CD4-positive, alpha-beta memory T cell (primary cell): Measurements from ENCODE around the gene ITGA1. TPM values are rescaled to one million over a fixed set of nuclear protein-coding genes. Genes with fewer than 3 reads are reported as not detected.

Experiments
- CTCF ChIA-PET: fragments of 350-600 bp; sonication (Branson Sonifier 250); formaldehyde crosslinking; loops from one replicate; lab custom pipeline; 2021; ENCODE audit warnings: inconsistent platforms; ENCODE audit not compliant: partially characterized antibody; lab: Charles Lee
- POLR2A ChIA-PET: fragments of 350-600 bp; sonication (Branson Sonifier 250); formaldehyde crosslinking; loops from one replicate; lab custom pipeline; 2021; ENCODE audit not compliant: partially characterized antibody; lab: Charles Lee
- DNase-seq, 5 donors: peaks; one replicate each; pipeline versions ENCODE4 v3.0.0 to v3.0.0-alpha.2; 2020 to 2022; ENCODE audit warnings: mixed read lengths in 1 of 5
- H3K27ac ChIP-seq: one replicate; pipeline ENCODE4 v1.7.0; 2013; ENCODE audit warnings: low read depth, low read length
- H3K27me3 ChIP-seq: 2 replicates; pipeline ENCODE4 v1.7.0; 2013; ENCODE audit warnings: mild to moderate bottlenecking, low read length, moderate library complexity; ENCODE audit not compliant: insufficient read depth
- H3K36me3 ChIP-seq: 2 replicates; pipeline ENCODE4 v1.7.0; 2013; ENCODE audit warnings: mild to moderate bottlenecking, low read length, moderate library complexity; ENCODE audit not compliant: insufficient read depth
- H3K4me1 ChIP-seq: 2 replicates; pipeline ENCODE4 v1.7.0; 2013; ENCODE audit warnings: mild to moderate bottlenecking, low read length, moderate library complexity; ENCODE audit not compliant: insufficient read depth
- H3K4me3 ChIP-seq, 2 donors: one replicate each; pipeline ENCODE4 v1.7.0; 2013; ENCODE audit warnings: low read length in 2 of 2, mild to moderate bottlenecking in 1 of 2
- H3K9me3 ChIP-seq, 2 donors: one replicate each; pipeline ENCODE4 v1.7.0; 2013; ENCODE audit warnings: low read length in 2 of 2, control low read depth in 1 of 2; ENCODE audit not compliant: control insufficient read depth in 1 of 2
- H3K27ac Mint-ChIP-seq, 7 donors: one replicate each; pipeline ENCODE4 v1.8.0; 2020 to 2021; ENCODE audit warnings: mixed read lengths in 7 of 7, mild to moderate bottlenecking in 6 of 7, inconsistent platforms in 3 of 7, moderate library complexity in 3 of 7
- H3K27me3 Mint-ChIP-seq, 2 donors: one replicate each; pipeline ENCODE4 v1.8.0; 2020 to 2021; ENCODE audit warnings: mixed read lengths in 2 of 2
- H3K36me3 Mint-ChIP-seq, 2 donors: one replicate each; pipeline ENCODE4 v1.8.0; 2020 to 2021; ENCODE audit warnings: mixed read lengths in 2 of 2, inconsistent platforms in 1 of 2, mild to moderate bottlenecking in 1 of 2
- H3K4me1 Mint-ChIP-seq, 4 donors: one replicate each; pipeline ENCODE4 v1.8.0; 2020 to 2021; ENCODE audit warnings: mixed read lengths in 4 of 4, mild to moderate bottlenecking in 1 of 4
- H3K4me3 Mint-ChIP-seq, 8 donors: one replicate each; pipeline ENCODE4 v1.8.0; 2020 to 2021; ENCODE audit warnings: mixed read lengths in 8 of 8, mild to moderate bottlenecking in 7 of 8, moderate library complexity in 6 of 8, inconsistent platforms in 3 of 8
- H3K9me3 Mint-ChIP-seq, 8 donors: one replicate each; pipeline ENCODE4 v1.8.0; 2020 to 2021; ENCODE audit warnings: mixed read lengths in 8 of 8, mild to moderate bottlenecking in 5 of 8, inconsistent platforms in 3 of 8, moderate library complexity in 1 of 8
- intact Hi-C: fragments of 100-400 bp; cut with micrococcal nuclease; formaldehyde crosslinking; loops from one replicate; pipeline ENCODE4 v1.15.1; 2023
- polyA plus RNA-seq, 2 donors: library from polyadenylated mRNA; unstranded; fragments of 300-500 nt; fragmentation: Illumina TruSeq; gene quantifications; one replicate each; pipeline ENCODE4 v1.2.3, GENCODE V29; 2021
- total RNA-seq, 2 experiments: library from RNA; stranded (reverse); gene quantifications; one replicate each; pipeline ENCODE4 v1.2.3, GENCODE V29; 2021

ITGA1 gene
- total and polyA plus RNA-seq, 4 experiments from 2014 or later, result 1.9 to 5.8 (median 4.8) TPM

DNA sequence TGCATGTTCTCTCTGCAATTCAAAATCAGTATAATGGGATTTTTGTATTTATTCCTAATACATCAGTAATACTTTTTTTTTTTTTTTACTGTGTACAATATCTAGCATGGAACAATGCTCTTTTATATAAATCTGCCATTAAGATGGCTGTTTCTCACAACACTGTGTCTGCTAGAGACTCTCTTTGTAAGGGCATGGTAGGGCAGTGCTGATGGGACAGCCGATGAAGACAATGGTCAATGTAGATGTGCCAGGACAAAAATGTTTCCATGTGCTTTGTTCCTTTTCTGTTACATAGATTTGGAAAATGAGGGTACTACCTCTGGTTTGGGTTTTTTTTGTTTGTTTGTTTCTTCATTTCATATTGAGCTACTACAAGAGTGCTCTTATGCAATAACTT, 106.1 kb downstream of the ITGA1 start:
- Mint-ChIP-seq H3K4me1 (peaks cover 0 to 6% (median 4%) of the 10 kb centered on the region in 4 donors), H3K36me3 (no peaks in the 10 kb centered on the region), H3K27ac (no peak overlapping the region), H3K27me3 (no peaks in the 10 kb centered on the region), H3K9me3 (no peaks in the 10 kb centered on the region), H3K4me3 (no peak overlapping the region)
- no peaks in the 10 kb centered on the region for H3K4me1 ChIP-seq
- no peak overlapping the region for H3K27ac ChIP-seq
- H3K4me3 ChIP-seq, result no peak overlapping the region
- no peaks in the 10 kb centered on the region for H3K9me3 ChIP-seq
- H3K27me3 ChIP-seq, result no peaks in the 10 kb centered on the region
- ChIA-PET CTCF (interaction anchor here (0.7 to 1.3 kb wide), 2 partner anchors 16 to 201 kb away, joined by 4 read pairs; no protein-coding TSS in a partner anchor), POLR2A (no interaction called here)
- no peak for DNase-seq
- intact Hi-C loops, result no loop called here
- H3K36me3 ChIP-seq, result no peaks in the 10 kb centered on the region

DNA sequence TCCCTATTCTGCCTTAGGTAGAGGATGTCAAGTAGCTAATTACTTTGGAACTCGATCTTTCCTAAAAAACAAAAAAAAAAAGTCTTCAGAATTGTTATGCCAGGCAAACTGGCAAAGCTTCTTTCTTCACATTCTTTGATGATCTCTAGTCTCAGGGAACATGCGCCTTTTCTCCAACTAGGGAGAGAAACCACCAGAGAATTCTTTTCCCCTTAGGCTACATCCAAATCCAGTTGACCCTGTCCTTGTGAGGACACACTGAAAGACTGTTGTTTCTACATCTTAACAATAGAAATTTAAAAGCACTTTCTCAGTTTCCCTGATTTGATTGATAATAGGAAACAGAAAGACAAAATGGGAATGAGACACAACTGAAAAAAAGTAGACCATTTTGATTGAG, 106.7 kb downstream of the ITGA1 start:
- ChIA-PET POLR2A (no interaction called here), CTCF (interaction anchor here (1.3 kb wide), 1 partner anchor 201 kb away, joined by 4 read pairs; no protein-coding TSS in a partner anchor)
- intact Hi-C loops, result no loop called here
- no peaks in the 10 kb centered on the region for H3K27me3 ChIP-seq
- no peaks in the 10 kb centered on the region for H3K9me3 Mint-ChIP-seq
- H3K27me3 Mint-ChIP-seq, result no peaks in the 10 kb centered on the region
- H3K27ac ChIP-seq, result no peak overlapping the region
- DNase-seq, result no peak
- H3K4me3 ChIP-seq, result no peak overlapping the region
- H3K9me3 ChIP-seq, result no peaks in the 10 kb centered on the region
- H3K27ac Mint-ChIP-seq, result peak overlapping the region in 1 of 7 donors; percentile 24
- peaks cover 0 to 6% (median 4%) of the 10 kb centered on the region in 4 donors for H3K4me1 Mint-ChIP-seq
- no peaks in the 10 kb centered on the region for H3K36me3 Mint-ChIP-seq
- H3K36me3 ChIP-seq, result no peaks in the 10 kb centered on the region
- H3K4me3 Mint-ChIP-seq, result no peak overlapping the region
- no peaks in the 10 kb centered on the region for H3K4me1 ChIP-seq

DNA sequence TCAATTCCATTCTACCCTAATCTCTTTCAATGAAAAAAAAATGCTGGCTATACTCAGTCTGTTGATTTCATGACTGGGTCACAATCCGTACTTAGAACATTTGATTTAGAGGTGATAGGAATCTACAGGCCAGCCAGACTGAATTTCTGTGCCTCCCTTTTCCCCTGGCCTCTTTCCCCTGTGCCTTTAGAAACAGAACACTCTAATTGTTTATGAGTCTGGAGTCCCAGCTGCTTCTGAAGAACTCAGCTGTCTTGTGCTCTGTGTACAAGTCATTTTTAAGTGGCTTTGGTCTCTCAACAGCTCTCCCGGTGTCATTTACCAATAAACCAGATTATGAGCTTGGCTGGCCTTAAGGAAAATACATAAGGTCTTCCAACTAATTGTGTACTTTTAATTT, 107.4 kb downstream of the ITGA1 start:
- no peaks in the 10 kb centered on the region for H3K36me3 Mint-ChIP-seq

DNA sequence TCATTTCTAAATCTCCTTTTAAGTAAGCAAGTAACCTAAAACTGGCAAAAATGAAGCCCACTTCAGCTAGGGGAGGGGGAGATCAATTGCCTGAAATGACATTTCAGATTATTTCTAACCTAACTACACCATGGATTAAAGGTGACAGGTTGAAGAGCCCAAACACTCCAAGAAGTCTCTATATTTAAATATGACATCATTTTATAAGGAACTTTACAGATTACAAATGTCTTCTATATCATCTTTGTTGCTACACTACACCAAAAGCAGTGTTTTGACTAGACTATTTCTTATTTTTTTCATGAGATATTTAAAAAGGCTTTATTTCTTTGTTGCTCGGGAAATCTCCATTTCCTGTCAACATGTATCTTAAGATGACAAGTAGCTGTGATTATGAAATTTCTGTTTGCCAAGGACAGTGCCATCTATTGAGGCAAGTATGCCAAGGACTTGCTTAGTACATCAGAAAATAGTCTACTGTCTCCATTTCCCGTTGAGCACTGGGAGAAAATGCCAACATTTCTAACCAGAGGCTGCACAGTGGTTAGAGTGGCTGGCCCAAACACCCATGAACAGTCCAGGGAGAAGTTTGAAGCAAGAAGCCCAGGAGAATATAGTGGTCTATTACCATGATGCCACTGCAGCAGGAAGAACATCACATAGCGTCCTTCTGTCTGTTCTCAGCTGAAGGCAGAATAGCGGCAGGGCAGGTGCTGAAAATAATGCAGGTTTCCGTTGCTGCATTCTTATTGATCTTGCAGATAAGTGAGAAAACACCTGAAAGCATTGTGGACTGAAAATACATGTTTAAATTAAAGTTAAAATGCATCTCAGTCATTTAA, 108.1 kb downstream of the ITGA1 start:
- Mint-ChIP-seq H3K27ac (no peak overlapping the region), H3K4me1 (peaks cover 0 to 6% (median 4%) of the 10 kb centered on the region in 4 donors), H3K36me3 (peaks cover under 1% of the 10 kb centered on the region in 2 donors), H3K27me3 (no peaks in the 10 kb centered on the region), H3K4me3 (no peak overlapping the region), H3K9me3 (peaks cover 0 to 2% (median under 1%) of the 10 kb centered on the region in 8 donors)
- no peaks in the 10 kb centered on the region for H3K9me3 ChIP-seq
- ChIA-PET CTCF (interaction anchor here (1.0 kb wide), 1 partner anchor 20 kb away, joined by 4 read pairs; no protein-coding TSS in a partner anchor), POLR2A (interaction anchor here (0.9 kb wide), 1 partner anchor 40 kb away, joined by 3 read pairs; no protein-coding TSS in a partner anchor)
- H3K36me3 ChIP-seq, result no peaks in the 10 kb centered on the region
- no peak overlapping the region for H3K27ac ChIP-seq
- H3K4me1 ChIP-seq, result no peaks in the 10 kb centered on the region
- peak in 2 of 5 donors; percentile 3 to 8 for DNase-seq
- intact Hi-C loops, result no loop called here
- no peak overlapping the region for H3K4me3 ChIP-seq
- H3K27me3 ChIP-seq, result no peaks in the 10 kb centered on the region

More for the DNA sequence above, 107.4 kb downstream of the ITGA1 start:
- ChIA-PET POLR2A (interaction anchor here (0.9 kb wide), 1 partner anchor 40 kb away, joined by 3 read pairs; no protein-coding TSS in a partner anchor), CTCF (interaction anchor here (1.3 kb wide), 1 partner anchor 202 kb away, joined by 4 read pairs; no protein-coding TSS in a partner anchor)
- intact Hi-C loops, result no loop called here
- Histone ChIP-seq H3K36me3 (no peaks in the 10 kb centered on the region), H3K27me3 (no peaks in the 10 kb centered on the region), H3K9me3 (no peaks in the 10 kb centered on the region), H3K4me1 (no peaks in the 10 kb centered on the region), H3K4me3 (no peak overlapping the region), H3K27ac (no peak overlapping the region)
- Mint-ChIP-seq H3K27me3 (no peaks in the 10 kb centered on the region), H3K27ac (no peak overlapping the region), H3K4me1 (peaks cover 0 to 6% (median 4%) of the 10 kb centered on the region in 4 donors), H3K4me3 (no peak overlapping the region), H3K9me3 (no peaks in the 10 kb centered on the region)
- no peak for DNase-seq

DNA sequence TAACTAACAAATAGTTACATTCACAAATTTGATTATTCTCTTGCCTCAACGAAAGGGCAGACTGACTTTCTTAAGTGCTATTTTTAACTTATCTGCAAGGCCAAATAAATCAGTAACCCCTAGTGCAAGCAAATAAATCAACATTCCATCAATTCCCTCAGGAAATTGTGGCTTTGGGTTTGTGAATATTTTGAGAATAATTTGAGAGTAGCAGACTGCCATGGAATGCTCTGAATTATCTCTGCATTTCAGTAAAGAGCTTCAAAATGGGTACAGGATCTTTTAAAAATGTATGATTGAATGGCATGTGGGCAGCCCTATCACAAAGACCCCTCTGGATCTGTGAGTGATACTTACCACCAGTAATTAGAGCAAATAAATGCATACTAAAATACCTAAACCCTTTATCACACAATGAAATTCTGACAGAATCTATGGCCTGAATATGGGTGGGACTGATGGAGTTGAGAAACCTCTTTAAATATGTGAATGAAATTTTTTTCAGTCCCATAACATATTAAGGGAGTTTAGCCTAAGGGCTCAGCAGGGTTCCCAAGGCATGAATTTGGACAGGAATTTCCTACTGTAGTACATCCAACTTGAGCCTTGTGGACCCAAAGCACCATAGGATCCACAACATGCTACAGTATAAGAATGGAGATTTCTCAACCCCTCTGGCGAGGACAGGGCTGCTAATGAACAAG, 109.0 kb downstream of the ITGA1 start:
- CTCF ChIA-PET, result interaction anchor here (1.1 to 1.2 kb wide), 2 partner anchors 13 to 19 kb away, joined by 3 to 4 read pairs; no protein-coding TSS in a partner anchor
- Histone ChIP-seq H3K4me1 (no peaks in the 10 kb centered on the region), H3K36me3 (no peaks in the 10 kb centered on the region), H3K27ac (no peak overlapping the region), H3K9me3 (no peaks in the 10 kb centered on the region), H3K27me3 (no peaks in the 10 kb centered on the region), H3K4me3 (no peak overlapping the region)
- H3K4me3 Mint-ChIP-seq, result no peak overlapping the region
- POLR2A ChIA-PET, result no interaction called here
- peaks cover 5 to 6% of the 10 kb centered on the region in 2 donors for H3K36me3 Mint-ChIP-seq
- DNase-seq, result no peak
- intact Hi-C loops, result no loop called here
- H3K27ac Mint-ChIP-seq, result no peak overlapping the region
- H3K27me3 Mint-ChIP-seq, result no peaks in the 10 kb centered on the region
- H3K9me3 Mint-ChIP-seq, result peaks cover 0 to 8% (median 5%) of the 10 kb centered on the region in 8 donors
- H3K4me1 Mint-ChIP-seq, result peaks cover 0 to 6% (median 4%) of the 10 kb centered on the region in 4 donors

DNA sequence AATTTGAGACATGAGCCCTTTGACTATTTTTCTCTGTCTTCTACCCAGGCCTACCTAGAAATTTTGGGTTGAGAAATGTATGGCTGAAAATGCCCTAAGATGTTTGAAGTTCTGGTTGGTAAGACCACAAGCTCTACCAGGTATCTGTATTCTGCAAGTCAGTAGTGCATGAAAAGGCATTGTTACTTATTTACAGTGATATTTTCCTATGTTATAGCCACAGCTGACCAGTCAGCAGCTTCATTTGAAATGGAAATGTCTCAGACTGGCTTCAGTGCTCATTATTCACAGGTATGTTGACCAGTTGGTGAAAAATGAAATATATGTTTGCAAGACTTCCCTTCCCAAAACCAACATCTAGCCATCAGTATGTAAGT, 109.5 kb downstream of the ITGA1 start:
- H3K27me3 ChIP-seq, result no peaks in the 10 kb centered on the region
- H3K4me1 ChIP-seq, result no peaks in the 10 kb centered on the region
- no peak overlapping the region for H3K27ac Mint-ChIP-seq
- H3K4me3 ChIP-seq, result no peak overlapping the region
- intact Hi-C loops, result no loop called here
- H3K27me3 Mint-ChIP-seq, result no peaks in the 10 kb centered on the region
- DNase-seq, result no peak
- no peak overlapping the region for H3K27ac ChIP-seq
- peaks cover 5 to 6% of the 10 kb centered on the region in 2 donors for H3K36me3 Mint-ChIP-seq
- ChIA-PET POLR2A (no interaction called here), CTCF (interaction anchor here (1.1 to 1.2 kb wide), 2 partner anchors 12 to 18 kb away, joined by 3 to 4 read pairs; no protein-coding TSS in a partner anchor)
- peaks cover 0 to 6% (median 4%) of the 10 kb centered on the region in 4 donors for H3K4me1 Mint-ChIP-seq
- no peaks in the 10 kb centered on the region for H3K36me3 ChIP-seq
- H3K9me3 Mint-ChIP-seq, result peaks cover 0 to 13% (median 9%) of the 10 kb centered on the region in 8 donors
- H3K4me3 Mint-ChIP-seq, result no peak overlapping the region
- H3K9me3 ChIP-seq, result no peaks in the 10 kb centered on the region
